Renal cortical epithelial cell (primary cell): ENCODE measurements around the gene TOP1. TPM values are rescaled to one million over a fixed set of nuclear protein-coding genes. Genes with fewer than 3 reads are reported as not detected.
A peak's percentile ranks its signal among the peaks of the same experiment; 100 is the strongest.

ENCODE experiments used
- DNase-seq: peaks from one replicate; pipeline ENCODE4 v3.0.0-alpha.2; 2011; ENCODE audit warnings: low read depth
- total RNA-seq: library from RNA; depleted of rRNA; stranded (reverse); fragments of >200 nt; gene quantifications from 2 replicates; pipeline ENCODE4 v1.2.3, GENCODE V29; 2014

Gene TOP1
- total RNA-seq, 1 donor from 2014 or later, result 66.3 TPM

DNA sequence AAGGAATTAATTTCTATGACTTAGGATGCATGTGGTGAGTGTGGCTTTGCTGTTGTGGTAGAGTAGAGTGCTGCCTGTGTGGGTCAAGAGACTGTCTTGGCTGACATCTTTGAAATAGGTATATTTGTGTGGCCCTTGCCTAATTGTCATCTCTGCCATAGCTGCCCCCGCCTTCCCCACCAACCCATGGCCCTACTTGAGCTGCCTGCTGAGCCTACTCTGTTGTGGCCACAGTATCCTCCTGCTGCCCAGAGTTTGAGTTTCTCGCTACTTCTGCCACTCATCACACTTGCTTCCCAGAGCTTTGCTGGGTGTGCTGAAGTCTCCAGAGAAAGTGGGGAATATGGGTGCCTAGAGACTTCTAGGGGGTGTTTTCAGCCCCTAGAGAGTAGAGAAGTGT, 116.7 kb downstream of the TOP1 start:
- no peak for DNase-seq

DNA sequence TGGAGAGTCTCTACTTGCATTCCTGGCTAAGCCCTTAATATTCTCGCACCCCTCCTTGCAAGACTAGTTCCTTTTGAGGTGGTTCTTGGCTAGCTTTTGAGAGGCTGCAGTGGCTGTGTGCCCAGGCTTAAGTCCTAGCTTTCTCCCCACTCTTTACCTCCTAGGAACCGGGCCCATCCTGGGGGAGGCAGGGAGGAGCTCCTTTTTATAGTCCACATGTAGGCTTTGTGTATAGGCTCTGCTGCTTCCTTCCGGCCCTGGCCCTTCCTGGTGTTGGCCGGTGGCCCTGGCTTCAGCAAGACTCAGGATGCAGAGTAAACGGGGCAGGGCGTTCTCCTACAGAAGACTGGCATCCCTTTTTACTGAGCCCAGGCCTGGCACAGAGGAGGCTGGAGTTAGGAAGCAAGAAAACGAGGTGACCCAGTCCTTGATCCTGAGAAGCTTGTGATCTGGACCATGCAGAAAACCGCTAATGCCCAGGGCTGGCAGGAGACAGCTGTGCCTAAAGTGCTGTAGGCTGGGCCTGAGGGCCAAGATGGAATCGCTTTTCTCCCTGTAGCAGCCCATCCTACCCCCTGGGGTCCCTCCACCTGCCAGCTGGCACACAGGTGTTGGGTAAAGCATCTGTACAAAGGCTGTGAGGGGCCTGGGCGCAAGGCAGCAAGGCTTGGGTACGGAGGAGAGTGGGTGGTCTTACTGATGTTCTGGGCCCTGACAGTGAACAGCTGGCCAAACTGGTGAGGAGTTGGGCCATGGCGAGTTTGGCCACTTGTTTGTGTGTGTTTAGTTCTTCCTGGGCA, 117.4 kb downstream of the TOP1 start:
- no peak for DNase-seq

DNA sequence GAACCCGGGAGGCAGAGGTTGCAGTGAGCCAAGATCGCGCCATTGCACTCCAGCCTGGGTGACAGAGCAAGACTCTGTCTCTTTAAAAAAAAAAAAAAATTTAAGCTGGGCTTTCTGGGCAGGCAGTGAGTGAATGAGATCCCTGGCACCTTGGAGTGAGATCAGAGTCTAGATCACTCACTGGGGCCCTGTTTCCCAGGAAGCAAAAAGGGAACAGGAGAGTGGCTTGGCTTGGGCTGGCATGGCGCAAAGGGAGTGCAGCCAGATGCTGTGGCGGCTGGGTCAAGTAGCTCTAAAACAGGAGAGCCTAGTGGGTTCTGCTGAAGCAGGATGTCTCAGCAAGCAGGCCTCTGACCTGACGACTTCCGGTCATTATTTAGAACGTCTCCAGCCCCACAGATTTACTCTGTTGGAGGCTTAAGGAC, 119.2 kb downstream of the TOP1 start:
- peak; percentile 43 for DNase-seq

DNA sequence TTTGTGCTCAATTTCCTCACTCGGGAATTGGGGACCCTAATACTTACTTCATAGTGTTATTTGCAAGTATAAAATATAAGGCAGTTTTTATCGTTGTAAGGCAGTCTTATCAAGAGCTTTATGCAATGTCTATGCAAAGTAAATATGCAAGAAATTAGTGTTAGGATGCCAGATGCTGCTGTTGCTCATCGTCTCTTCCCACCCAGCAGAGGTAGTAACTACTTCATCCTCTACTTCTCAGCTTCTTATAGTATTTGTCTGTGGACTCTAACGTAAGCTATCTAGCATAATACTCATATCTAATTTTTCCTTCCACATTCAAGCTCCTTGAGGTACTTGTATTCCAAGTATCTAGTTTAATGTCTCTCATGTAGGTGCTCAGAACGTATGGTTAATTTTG, 120.3 kb downstream of the TOP1 start:
- DNase-seq, result no peak

DNA sequence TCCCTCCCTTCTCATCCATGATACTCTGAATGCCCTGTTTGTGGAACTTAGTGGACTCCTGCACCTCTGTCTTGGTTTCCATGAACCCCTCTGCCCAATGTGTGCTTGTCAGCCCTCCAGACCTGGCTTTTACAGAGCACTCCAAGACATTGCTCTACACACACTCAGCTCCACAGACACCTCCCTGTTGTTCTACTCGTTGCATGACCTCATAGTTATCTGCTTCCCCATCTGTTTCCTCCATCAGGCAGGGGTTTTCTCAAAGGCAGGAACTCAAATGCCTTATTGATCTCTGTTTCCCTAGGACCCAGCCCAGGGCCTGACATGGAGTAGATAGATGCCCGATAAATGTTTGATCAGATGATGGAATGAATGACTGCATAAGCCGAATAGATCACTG, 122.0 kb downstream of the TOP1 start:
- no peak for DNase-seq

DNA sequence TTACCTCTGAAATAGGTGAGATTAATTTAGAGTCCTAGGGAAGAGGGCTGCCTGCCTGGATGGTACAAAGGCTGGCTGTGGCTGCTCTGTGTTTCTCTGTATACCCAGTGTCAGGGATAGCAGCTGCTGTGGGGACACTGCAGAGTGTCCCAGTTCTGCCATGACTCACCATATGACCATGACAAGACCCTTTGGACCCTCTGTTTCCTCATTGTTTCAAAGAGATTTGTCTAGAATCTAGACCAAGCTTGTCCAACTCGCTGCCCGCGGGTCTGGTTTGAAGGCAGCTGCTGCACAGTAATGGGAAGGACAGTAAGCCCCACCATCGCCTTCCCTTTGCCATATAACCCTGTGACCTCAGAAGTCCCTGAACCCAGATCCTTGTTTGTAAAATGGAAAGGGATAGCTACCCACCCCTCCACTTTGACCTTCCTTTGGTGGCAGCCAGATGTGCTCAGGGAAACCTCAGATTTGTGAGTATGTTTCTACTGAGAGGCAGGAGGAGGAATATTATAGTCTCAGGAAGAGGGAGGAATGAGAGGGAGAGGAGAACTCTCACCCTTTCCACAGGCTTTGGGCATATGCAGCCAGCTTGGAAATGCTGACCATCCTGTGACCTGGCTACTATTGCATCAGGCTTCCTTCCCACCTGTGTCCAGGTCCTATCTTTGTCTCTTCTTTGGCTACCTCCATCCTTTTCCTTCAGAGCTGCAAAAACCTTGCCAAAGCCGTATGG, 122.7 kb downstream of the TOP1 start:
- no peak for DNase-seq

DNA sequence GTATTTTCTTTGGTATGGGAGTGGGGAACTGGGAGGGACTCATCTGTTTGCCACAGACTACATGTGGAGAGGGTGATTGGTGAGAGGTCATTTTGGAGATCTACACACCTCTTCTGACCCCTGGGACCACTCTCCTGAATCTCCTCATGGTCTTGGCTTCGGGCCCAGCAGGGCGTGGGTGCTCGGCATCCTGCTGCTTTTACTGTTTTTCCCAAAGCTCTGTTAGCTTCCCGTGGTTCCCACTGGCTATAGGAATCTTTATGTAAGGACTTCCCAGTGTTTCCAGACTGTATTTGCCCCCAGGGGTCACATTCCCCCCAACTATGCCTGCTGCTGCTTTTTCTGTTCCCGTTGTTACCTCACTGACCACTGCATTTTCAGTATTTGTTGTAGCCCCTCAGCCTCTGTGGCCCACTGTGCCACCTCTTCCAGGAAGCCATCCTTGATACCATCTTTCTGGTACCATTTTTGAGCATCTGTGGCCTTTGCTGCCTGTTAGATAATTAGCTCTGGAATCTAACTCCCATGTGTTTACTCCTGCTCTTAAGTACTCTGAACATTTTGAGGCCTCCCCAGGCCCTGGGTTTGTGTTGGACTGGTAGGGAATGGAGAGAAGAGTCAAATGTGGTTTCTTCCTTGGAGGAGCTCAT, 123.6 kb downstream of the TOP1 start:
- DNase-seq, result no peak

DNA sequence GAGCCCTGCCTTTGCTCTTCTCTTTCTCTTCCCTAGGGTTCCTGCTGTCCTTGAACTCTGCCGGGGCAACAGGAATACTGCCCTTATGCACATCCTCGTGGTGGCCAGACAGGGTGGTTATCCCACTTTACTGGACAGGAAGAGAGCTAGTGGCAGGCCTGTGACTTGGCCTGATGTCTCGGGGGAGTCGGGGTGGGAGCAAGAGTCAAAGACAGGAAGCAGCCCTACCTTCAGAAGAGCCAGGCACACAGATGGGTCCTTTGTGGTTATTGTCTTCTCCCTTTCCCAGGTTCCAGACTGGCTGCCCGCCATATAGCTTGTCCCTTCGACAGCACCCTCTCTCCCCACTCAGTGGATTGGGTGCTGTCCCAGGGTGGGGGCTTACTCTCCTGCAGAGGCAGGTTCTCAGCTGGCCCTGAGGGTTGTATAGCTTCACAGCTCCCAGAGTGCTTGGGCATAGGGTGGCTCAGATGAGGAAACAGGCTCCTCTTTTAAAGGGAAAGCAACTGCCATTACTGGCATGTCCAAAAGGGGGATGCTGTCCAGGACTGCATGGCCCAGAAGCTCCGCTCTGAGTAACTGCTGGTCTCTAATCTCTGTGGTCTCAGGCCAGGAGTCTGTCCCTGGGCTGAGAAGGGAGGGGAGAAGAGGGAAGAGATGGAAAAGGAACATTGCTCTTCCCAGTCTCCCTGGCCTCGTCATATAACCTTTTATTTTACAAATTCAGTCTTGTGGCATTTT, 126.0 kb downstream of the TOP1 start:
- DNase-seq, result no peak

DNA sequence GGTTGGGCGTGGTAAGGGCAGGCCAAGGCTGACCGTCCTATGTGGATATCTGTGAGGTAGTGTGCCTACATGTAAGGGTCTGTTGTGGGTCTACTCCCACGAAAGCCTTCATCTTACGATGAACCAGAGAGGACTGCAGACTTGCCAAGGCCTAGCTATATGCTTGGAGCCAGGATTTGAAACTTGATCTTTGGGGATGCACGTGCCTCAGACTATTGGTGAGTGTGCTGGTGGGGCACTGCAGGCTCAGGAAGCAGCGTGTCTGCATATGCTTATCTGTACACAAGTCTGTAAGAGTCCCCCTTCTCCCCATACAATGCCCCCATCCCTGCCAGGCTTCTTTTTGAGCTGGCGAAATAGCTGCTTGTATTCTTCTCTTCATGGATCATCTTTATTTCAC, 126.6 kb downstream of the TOP1 start:
- no peak for DNase-seq

DNA sequence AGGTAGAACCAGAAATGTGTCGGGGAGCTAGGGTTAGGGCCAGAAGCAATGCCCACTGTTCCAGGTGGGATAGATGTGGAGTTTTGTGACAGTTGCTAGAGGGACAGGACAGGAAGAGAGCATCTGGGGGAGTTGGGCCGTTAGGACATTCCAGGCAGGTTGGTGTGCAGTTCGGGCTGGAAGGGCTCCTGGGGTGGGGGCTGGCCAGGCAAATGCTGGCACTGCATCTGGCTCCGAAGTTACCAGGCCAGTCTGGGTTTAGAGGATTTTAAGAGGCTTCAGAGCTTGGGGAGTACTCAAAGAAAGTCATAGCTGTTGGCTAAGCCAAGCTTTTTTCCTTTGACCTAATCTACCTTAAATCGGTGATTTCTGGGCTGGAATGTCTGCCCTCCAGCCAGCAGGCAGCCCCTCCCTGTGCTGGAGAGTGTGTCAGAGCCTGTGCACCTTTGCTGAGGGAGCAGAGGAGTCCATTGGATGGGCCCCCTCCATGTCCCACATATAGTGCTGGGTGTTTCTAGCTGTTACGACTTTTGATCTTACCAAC, 129.5 kb downstream of the TOP1 start:
- DNase-seq, result no peak

DNA sequence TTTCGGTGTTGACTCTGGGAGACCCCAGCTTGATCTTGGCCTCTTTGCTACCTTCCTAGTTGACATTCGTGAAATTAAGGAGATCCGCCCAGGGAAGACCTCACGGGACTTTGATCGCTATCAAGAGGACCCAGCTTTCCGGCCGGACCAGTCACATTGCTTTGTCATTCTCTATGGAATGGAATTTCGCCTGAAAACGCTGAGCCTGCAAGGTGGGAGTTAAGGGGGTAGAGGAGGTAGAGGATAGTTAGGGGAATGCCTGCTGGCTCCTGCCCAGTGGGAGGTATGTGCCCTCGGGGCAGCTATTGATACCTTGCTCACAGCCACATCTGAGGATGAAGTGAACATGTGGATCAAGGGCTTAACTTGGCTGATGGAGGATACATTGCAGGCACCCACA, 130.9 kb downstream of the TOP1 start:
- DNase-seq, result no peak

DNA sequence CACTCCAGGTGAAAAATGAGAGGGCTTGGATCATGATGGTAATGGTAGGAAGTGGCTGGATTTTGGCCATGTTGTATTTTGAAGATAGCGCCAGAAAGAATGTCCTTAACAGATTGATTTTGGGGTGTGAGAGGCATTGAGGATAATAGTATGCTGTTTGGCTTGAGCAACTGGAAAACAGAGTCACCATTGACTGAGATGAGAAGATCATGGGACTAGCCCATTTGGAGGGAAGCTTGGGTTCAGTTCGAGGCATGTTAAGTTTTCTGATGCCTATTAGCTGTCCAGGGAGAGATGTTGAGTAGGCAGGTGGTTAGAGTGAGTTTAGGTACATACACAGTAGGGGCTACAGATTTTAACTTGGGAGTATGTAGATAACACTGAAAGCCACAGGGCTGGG, 132.1 kb downstream of the TOP1 start:
- DNase-seq, result no peak

DNA sequence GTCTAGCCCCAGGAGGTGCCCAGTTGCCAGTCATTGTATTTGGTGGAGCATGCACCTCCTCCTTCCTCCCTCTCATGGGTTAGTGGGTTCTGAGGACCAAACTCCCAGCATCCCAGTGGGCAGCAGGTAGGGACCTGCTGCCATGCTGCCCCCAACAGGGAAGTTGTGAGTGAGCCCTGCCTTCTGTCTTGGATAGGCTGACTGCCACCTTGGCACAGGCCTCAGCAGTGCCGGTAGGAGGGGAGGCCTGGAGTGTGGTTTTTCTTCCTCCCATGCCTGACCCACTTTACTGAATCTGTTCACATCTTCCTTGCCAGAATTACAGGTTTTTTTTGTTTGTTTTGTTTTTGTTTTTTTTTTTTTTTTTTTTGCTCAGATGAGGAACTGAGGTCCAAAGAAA, 133.3 kb downstream of the TOP1 start:
- DNase-seq, result no peak

DNA sequence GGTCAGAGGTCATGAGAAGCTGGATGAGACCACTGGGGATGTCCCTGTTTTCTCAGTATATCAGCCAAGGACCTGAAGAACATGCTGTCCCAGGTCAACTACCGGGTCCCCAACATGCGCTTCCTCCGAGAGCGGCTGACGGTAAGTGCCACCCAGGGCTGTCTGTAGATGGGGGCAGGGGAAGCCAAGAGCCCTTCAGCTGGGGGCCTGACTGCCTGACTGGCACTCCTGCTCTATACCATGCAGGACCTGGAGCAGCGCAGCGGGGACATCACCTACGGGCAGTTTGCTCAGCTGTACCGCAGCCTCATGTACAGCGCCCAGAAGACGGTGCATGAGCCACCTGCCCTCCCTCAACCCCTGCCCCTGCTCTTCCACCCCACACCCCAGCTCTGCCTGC, 133.8 kb downstream of the TOP1 start:
- no peak for DNase-seq

DNA sequence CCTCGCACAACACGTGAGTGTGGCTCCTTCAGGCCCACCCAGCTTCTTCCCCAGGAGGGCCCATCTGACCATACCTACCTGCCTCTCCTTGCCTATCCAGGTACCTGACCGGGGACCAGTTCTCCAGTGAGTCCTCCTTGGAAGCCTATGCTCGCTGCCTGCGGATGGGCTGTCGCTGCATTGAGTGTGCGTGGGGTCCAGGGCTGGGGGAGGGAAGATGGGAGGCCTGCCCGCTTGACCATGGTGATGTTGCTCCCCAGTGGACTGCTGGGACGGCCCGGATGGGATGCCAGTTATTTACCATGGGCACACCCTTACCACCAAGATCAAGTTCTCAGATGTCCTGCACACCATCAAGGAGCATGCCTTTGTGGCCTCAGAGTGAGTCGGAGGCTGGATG, 135.2 kb downstream of the TOP1 start:
- no peak for DNase-seq

DNA sequence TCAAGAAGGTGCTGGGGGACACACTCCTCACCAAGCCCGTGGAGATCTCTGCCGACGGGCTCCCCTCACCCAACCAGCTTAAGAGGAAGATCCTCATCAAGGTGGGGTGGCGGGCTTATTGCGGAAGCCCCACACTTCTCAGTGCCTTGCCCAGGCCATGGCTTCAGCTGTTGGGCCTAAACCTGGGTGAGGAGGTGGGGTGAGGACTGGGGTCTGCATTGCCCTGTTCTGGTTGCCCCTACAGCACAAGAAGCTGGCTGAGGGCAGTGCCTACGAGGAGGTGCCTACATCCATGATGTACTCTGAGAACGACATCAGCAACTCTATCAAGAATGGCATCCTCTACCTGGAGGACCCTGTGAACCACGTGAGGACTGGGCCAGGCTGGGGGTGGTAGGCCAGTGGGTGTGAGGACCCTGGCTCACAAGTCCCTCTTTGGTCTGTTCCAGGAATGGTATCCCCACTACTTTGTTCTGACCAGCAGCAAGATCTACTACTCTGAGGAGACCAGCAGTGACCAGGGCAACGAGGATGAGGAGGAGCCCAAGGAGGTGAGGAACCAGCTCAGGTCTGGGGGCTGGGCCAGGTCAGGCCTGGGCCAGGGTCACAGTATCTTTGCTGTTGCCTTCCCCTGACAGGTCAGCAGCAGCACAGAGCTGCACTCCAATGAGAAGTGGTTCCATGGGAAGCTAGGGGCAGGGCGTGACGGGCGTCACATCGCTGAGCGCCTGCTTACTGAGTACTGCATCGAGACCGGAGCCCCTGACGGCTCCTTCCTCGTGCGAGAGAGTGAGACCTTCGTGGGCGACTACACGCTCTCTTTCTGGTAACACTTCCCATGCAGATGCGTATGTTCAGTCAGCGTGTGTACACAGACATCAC, 136.6 kb downstream of the TOP1 start:
- DNase-seq, result no peak

DNA sequence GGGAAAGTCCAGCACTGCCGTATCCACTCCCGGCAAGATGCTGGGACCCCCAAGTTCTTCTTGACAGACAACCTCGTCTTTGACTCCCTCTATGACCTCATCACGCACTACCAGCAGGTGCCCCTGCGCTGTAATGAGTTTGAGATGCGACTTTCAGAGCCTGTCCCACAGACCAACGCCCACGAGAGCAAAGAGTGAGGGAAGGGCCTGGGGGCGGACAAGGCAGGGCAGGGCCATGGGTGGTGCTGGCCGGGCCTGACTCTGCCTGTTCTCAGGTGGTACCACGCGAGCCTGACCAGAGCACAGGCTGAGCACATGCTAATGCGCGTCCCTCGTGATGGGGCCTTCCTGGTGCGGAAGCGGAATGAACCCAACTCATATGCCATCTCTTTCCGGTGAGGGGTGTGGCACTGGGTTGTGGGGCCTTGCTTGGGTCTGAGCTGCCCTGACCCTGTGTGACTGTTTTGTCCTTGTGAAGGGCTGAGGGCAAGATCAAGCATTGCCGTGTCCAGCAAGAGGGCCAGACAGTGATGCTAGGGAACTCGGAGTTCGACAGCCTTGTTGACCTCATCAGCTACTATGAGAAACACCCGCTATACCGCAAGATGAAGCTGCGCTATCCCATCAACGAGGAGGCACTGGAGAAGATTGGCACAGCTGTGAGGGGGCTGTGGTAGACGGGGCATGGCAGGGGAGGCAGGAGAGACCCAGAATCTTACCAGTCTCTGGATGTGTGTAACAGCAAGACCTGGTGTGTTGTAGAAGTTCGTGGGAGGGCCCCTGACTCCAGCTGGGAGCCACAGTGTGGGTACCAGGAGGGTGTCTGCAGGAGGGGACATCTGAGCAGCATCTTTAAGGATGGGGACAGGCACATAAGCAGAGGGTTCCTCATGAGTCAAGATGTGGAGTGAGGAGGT, 137.8 kb downstream of the TOP1 start:
- no peak for DNase-seq

DNA sequence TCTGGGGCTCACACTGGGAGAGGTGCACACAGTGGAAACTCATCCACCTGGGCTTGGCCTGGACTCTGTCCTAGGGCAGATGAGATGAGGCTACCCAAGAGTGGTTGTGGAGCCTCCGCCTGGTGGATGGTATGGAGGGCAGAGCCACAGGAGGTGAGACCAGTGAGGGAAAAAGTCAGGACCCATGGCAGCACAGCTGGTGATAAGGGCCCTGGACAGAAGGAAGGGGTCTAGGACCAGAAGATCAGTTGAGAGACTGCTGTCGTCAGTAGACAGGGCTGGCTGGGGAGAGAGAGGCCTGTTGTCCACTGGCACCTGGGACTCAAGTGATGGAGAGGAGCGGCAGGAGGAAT, 138.5 kb downstream of the TOP1 start:
- DNase-seq, result no peak

DNA sequence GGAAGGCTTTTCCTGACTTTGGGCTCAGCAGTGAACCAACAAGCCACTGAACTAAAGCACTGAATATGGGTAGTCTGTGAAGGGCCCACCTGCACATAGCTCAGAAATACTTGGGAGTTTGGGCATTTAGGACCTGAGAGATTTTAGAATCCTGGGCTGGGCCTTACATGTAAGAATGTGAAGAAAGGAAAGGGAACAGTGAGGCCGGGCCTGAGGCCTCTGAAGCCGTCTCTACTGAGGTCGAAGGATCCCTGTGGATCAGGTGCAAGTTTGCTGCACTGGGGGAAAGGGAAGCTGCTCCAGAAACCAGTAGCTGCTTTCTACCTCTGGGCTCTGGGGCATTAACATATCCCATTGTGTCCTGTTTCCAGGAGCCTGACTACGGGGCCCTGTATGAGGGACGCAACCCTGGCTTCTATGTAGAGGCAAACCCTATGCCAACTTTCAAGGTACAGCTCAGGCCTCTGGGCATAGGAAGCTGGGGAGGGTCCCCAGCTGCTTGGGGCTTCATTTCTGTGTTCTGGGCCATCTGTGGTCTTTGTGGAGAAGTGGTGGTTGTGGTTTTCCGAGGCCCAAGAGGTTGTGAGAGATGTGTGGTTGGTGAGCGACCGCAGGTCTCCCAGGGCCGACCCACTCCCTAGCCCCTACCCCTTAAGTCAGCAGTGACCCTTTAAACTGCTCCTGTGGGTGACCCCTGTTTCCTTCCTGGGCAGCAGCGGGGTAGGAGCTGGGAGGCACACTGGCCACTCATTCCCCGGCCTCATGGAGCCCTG, 139.0 kb downstream of the TOP1 start:
- no peak for DNase-seq
